Measurements from ENCODE around the gene IL17RC.
"Not testable (repeated sequence)": the region's sequence is repeated elsewhere in the genome, so short reads cannot be mapped to it uniquely, and the experiment has no call there.

The IL17RC gene

DNA sequence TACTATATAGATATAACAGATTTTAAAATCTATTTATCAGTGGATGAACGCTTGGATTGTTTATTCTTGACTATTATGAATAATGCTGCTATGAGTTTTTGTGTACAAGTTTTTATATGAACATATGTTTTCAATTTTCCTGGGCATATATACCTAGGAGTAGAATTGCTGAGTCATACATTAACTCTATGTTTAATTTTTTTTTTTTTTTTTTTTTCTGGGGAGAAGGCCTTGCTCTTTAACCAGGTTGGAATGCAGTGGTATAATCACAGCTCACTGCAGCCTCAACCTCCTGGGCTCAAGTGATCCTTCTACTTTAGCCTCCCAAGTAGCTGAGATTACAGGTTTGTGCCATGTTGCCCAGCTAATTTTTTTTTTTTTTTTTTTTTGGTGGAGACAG, 45.9 kb upstream of the IL17RC start:
- H3F3A ChIP-seq (ENCODE audit: low read depth) = no peaks in the 10 kb centered on the region
- no peaks in the 10 kb centered on the region for H3K27me3 ChIP-seq (ENCODE audit: insufficient read depth, low read length, poor library complexity, severe bottlenecking)
- TF ChIP-seq, protein P1, sequence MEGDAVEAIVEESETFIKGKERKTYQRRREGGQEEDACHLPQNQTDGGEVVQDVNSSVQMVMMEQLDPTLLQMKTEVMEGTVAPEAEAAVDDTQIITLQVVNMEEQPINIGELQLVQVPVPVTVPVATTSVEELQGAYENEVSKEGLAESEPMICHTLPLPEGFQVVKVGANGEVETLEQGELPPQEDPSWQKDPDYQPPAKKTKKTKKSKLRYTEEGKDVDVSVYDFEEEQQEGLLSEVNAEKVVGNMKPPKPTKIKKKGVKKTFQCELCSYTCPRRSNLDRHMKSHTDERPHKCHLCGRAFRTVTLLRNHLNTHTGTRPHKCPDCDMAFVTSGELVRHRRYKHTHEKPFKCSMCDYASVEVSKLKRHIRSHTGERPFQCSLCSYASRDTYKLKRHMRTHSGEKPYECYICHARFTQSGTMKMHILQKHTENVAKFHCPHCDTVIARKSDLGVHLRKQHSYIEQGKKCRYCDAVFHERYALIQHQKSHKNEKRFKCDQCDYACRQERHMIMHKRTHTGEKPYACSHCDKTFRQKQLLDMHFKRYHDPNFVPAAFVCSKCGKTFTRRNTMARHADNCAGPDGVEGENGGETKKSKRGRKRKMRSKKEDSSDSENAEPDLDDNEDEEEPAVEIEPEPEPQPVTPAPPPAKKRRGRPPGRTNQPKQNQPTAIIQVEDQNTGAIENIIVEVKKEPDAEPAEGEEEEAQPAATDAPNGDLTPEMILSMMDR (conservative IDR thresholded peaks at IDR 0.05; ENCODE audit: low read length) = no peak
- TF ChIP-seq EZH2phosphoT487 (IDR thresholded peaks at IDR 0.05; ENCODE audit: borderline replicate concordance) = no peak
- H3K79me2 ChIP-seq (ENCODE audit: insufficient read depth, low read length) = no peaks in the 10 kb centered on the region
- H2AFZ ChIP-seq (ENCODE audit: low read length) = no peak overlapping the region
- H3K4me2 ChIP-seq (ENCODE audit: low read depth, low read length, poor library complexity, severe bottlenecking) = no peak overlapping the region
- no peaks in the 10 kb centered on the region for H3K4me1 ChIP-seq (ENCODE audit: insufficient read depth, low read length, poor library complexity, severe bottlenecking)
- no peak overlapping the region for H3K4me3 ChIP-seq (ENCODE audit: low read length, poor library complexity, severe bottlenecking)
- no peaks in the 10 kb centered on the region for H4K20me1 ChIP-seq (ENCODE audit: insufficient read depth, low read length, poor library complexity, severe bottlenecking)
- H3K9me3 ChIP-seq (ENCODE audit: insufficient read depth, low read depth, low read length) = no peaks in the 10 kb centered on the region
- no peaks in the 10 kb centered on the region for H3K36me3 ChIP-seq (ENCODE audit: insufficient read depth, low read length)
- no peak overlapping the region for H3K9ac ChIP-seq (ENCODE audit: low read depth, low read length, poor library complexity, severe bottlenecking)
- no peaks in the 10 kb centered on the region for H3K9me2 ChIP-seq (replicated peaks; ENCODE audit: low read depth, low read length)

DNA sequence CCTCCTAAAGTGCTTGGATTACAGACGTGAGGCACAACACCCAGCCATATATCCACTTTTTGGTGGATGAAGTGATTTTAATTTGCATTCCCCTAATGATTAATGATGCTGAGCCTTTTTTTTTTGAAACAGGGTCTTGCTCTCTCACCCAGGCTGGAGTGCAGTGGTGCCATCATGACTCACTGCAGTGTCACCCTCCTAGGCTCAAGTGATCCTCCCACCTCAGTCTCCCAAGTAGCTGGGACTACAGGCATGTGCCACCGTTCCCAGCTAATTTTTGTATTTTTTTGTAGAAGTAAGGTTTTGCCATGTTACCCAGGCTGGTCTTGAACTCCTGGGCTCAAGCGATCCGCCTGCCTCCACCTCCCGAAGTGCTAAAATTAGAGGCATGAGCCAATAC, 44.8 kb upstream of the IL17RC start:
- not testable (repeated sequence) for H3K9me3 ChIP-seq (ENCODE audit: insufficient read depth, low read depth, low read length); H3K79me2 ChIP-seq (ENCODE audit: insufficient read depth, low read length); H3K36me3 ChIP-seq (ENCODE audit: insufficient read depth, low read length); H3K4me3 ChIP-seq (ENCODE audit: low read length, poor library complexity, severe bottlenecking); H3K9ac ChIP-seq (ENCODE audit: low read depth, low read length, poor library complexity, severe bottlenecking); H3K27me3 ChIP-seq (ENCODE audit: insufficient read depth, low read length, poor library complexity, severe bottlenecking); H2AFZ ChIP-seq (ENCODE audit: low read length); H3F3A ChIP-seq (ENCODE audit: low read depth); H4K20me1 ChIP-seq (ENCODE audit: insufficient read depth, low read length, poor library complexity, severe bottlenecking); H3K4me1 ChIP-seq (ENCODE audit: insufficient read depth, low read length, poor library complexity, severe bottlenecking); H3K9me2 ChIP-seq (replicated peaks; ENCODE audit: low read depth, low read length); H3K4me2 ChIP-seq (ENCODE audit: low read depth, low read length, poor library complexity, severe bottlenecking)

DNA sequence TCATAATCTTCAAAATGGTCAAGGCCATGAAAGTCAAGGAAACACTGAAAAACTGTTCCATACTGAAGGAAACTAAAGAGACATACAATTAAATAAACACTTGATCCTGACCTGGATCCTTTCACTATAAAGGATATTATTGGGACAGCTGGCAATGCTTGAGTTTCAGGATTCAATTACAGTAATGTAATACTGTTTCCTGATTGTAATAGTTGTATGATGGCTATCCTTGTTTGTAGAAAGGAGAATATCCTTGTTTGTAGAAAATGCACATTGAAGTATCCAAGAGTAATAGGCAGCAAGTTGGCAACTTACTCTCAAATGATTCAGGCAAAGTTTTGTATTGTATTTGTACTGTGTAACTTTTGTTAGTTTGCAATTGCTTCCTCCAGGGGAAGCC, 41.5 kb upstream of the IL17RC start:
- Histone ChIP-seq H4K20me1 (ENCODE audit: insufficient read depth, low read length, poor library complexity, severe bottlenecking) (no peaks in the 10 kb centered on the region), H3K27me3 (ENCODE audit: insufficient read depth, low read length, poor library complexity, severe bottlenecking) (no peaks in the 10 kb centered on the region), H3K9me3 (ENCODE audit: insufficient read depth, low read depth, low read length) (no peaks in the 10 kb centered on the region), H3K4me2 (ENCODE audit: low read depth, low read length, poor library complexity, severe bottlenecking) (no peak overlapping the region), H3F3A (ENCODE audit: low read depth) (no peaks in the 10 kb centered on the region), H3K9me2 (replicated peaks; ENCODE audit: low read depth, low read length) (no peaks in the 10 kb centered on the region), H2AFZ (ENCODE audit: low read length) (peak overlapping the region; percentile 68; the same call in 1 of the 2 replicates), H3K36me3 (ENCODE audit: insufficient read depth, low read length) (no peaks in the 10 kb centered on the region), H3K4me3 (ENCODE audit: low read length, poor library complexity, severe bottlenecking) (no peak overlapping the region), H3K4me1 (ENCODE audit: insufficient read depth, low read length, poor library complexity, severe bottlenecking) (no peaks in the 10 kb centered on the region), H3K9ac (ENCODE audit: low read depth, low read length, poor library complexity, severe bottlenecking) (no peak overlapping the region), H3K79me2 (ENCODE audit: insufficient read depth, low read length) (no peaks in the 10 kb centered on the region)
- TF ChIP-seq EZH2phosphoT487 (IDR thresholded peaks at IDR 0.05; ENCODE audit: borderline replicate concordance) = no peak
- TF ChIP-seq, protein P1 (conservative IDR thresholded peaks at IDR 0.05; ENCODE audit: low read length) = no peak

DNA sequence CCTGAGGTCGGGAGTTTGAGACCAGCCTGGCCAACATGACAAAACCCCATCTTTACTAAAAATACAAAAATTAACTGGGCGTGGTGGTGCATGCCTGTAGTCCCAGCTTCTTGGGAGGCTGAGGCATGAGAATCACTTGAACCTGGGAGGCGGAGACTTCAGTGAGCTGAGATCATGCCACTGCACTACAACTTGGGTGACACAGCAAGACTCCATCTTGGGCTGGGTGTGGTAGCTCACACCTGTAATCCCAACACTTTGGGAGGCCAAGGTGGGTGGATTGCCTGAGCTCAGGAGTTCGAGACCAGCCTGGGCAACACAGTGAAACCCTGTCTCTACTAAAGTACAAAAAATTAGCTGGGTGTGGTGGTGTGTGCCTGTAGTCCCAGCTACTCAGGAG, 40.6 kb upstream of the IL17RC start:
- not testable (repeated sequence) for H3K27me3 ChIP-seq (ENCODE audit: insufficient read depth, low read length, poor library complexity, severe bottlenecking); H3K4me3 ChIP-seq (ENCODE audit: low read length, poor library complexity, severe bottlenecking); H4K20me1 ChIP-seq (ENCODE audit: insufficient read depth, low read length, poor library complexity, severe bottlenecking); H3K9me3 ChIP-seq (ENCODE audit: insufficient read depth, low read depth, low read length); H3K4me2 ChIP-seq (ENCODE audit: low read depth, low read length, poor library complexity, severe bottlenecking); H2AFZ ChIP-seq (ENCODE audit: low read length); H3K79me2 ChIP-seq (ENCODE audit: insufficient read depth, low read length); H3K9ac ChIP-seq (ENCODE audit: low read depth, low read length, poor library complexity, severe bottlenecking); H3F3A ChIP-seq (ENCODE audit: low read depth); H3K4me1 ChIP-seq (ENCODE audit: insufficient read depth, low read length, poor library complexity, severe bottlenecking); H3K36me3 ChIP-seq (ENCODE audit: insufficient read depth, low read length); H3K9me2 ChIP-seq (replicated peaks; ENCODE audit: low read depth, low read length)

Measured in Loucy (cell line).